Measurements from ENCODE around the gene RASGRP2.

Gene RASGRP2

GRCh38 chr11:64697663-64698375 is 46.1 kb downstream of the RASGRP2 start:
- no peak for DNase-seq (ENCODE audit: low read depth in 2 of 2)

- no peak for DNase-seq (ENCODE audit: low read depth in 2 of 2)
Observed at GRCh38 chr11:64696045-64696444, 47.9 kb downstream of the RASGRP2 start.

GRCh38 chr11:64695548-64695947 is 48.4 kb downstream of the RASGRP2 start:
- no peak for DNase-seq (ENCODE audit: low read depth in 2 of 2)

GRCh38 chr11:64694821-64695365 is 49.0 kb downstream of the RASGRP2 start:
- DNase-seq (ENCODE audit: low read depth in 2 of 2): no peak

GRCh38 chr11:64694026-64694755 is 49.8 kb downstream of the RASGRP2 start:
- DNase-seq (ENCODE audit: low read depth in 2 of 2): no peak

- no peak for DNase-seq (ENCODE audit: low read depth in 2 of 2)
Observed at GRCh38 chr11:64692764-64693331, 51.1 kb downstream of the RASGRP2 start.

GRCh38 chr11:64691543-64691942 is 52.4 kb downstream of the RASGRP2 start:
- DNase-seq (ENCODE audit: low read depth in 2 of 2): no peak

GRCh38 chr11:64690235-64690634 is 53.7 kb downstream of the RASGRP2 start:
- no peak for DNase-seq (ENCODE audit: low read depth in 2 of 2)

GRCh38 chr11:64688534-64688982 is 55.4 kb downstream of the RASGRP2 start:
- peak; percentile 78 to 91 for DNase-seq (ENCODE audit: low read depth in 2 of 2)

- no peak for DNase-seq (ENCODE audit: low read depth in 2 of 2)
Observed at GRCh38 chr11:64687643-64688533, 56.1 kb downstream of the RASGRP2 start.

- no peak for DNase-seq (ENCODE audit: low read depth in 2 of 2)
Observed at GRCh38 chr11:64687204-64687603, 56.7 kb downstream of the RASGRP2 start.

- no peak for DNase-seq (ENCODE audit: low read depth in 2 of 2)
Observed at GRCh38 chr11:64686466-64687170, 57.3 kb downstream of the RASGRP2 start.

GRCh38 chr11:64685536-64685935 is 58.4 kb downstream of the RASGRP2 start:
- DNase-seq (ENCODE audit: low read depth in 2 of 2): no peak

GRCh38 chr11:64684357-64684756 is 59.6 kb downstream of the RASGRP2 start:
- DNase-seq (ENCODE audit: low read depth in 2 of 2): no peak

GRCh38 chr11:64681171-64681570 is 62.8 kb downstream of the RASGRP2 start:
- DNase-seq (ENCODE audit: low read depth in 2 of 2): no peak

- DNase-seq (ENCODE audit: low read depth in 2 of 2): no peak
Observed at GRCh38 chr11:64679846-64680245, 64.1 kb downstream of the RASGRP2 start.

GRCh38 chr11:64677441-64678023 is 66.4 kb downstream of the RASGRP2 start:
- no peak for DNase-seq (ENCODE audit: low read depth in 2 of 2)

Measured in stimulated activated CD4-positive, alpha-beta T cell treated with anti-CD3 and anti-CD28 coated beads, Interleukin-12 subunit alpha, Interleukin-12 subunit beta, amount 100 ng/mL, for 24 hours (primary cell).